Brain microvascular endothelial cell (primary cell): ENCODE results near the gene PIMREG.

ENCODE experiments used
- DNase-seq: peaks from one replicate; pipeline ENCODE4 v3.0.0-alpha.2; 2020
- H3K27ac ChIP-seq: fragments of 250-450 bp; sonication (Bioruptor Pico); 2 replicates; pipeline ENCODE4 v1.5.1; 2020; ENCODE audit warnings: mild to moderate bottlenecking, moderate library complexity
- H3K27me3 ChIP-seq: fragments of 250-450 bp; sonication (Bioruptor Pico); replicated peaks from 2 replicates; pipeline ENCODE4 v1.5.1; 2020; ENCODE audit warnings: mild to moderate bottlenecking
- H3K36me3 ChIP-seq: fragments of 250-450 bp; sonication (Bioruptor Pico); replicated peaks from 2 replicates; pipeline ENCODE4 v1.5.1; 2020; ENCODE audit warnings: mild to moderate bottlenecking
- H3K4me3 ChIP-seq: 2 replicates; pipeline ENCODE4 v1.5.1; 2011; ENCODE audit warnings: low read depth, mild to moderate bottlenecking, control low read depth, low read length, moderate library complexity
- CTCF ChIP-seq: IDR thresholded peaks from 2 replicates; pipeline ENCODE4 v1.5.1; 2011; ENCODE audit warnings: low read depth, mild to moderate bottlenecking, moderate library complexity, low read length, control low read depth, inconsistent platforms; ENCODE audit errors: missing control alignments
- in situ Hi-C: cut with HindIII; loops from 2 replicates; pipeline ENCODE4 v1.10.0; 2017; ENCODE audit warnings: low sequenced_read_pairs, low pct_ligation_motif_present

Gene PIMREG

GRCh38 chr17:6464446-6465041 is 20.3 kb downstream of the PIMREG start:
- DNase-seq: no peak
- Histone ChIP-seq H3K27ac (no peak overlapping the region), H3K36me3 (no peaks in the 10 kb centered on the region), H3K27me3 (no peaks in the 10 kb centered on the region), H3K4me3 (no peak overlapping the region)
- no peak for TF ChIP-seq CTCF
- in situ Hi-C loops: no loop called here

DNA sequence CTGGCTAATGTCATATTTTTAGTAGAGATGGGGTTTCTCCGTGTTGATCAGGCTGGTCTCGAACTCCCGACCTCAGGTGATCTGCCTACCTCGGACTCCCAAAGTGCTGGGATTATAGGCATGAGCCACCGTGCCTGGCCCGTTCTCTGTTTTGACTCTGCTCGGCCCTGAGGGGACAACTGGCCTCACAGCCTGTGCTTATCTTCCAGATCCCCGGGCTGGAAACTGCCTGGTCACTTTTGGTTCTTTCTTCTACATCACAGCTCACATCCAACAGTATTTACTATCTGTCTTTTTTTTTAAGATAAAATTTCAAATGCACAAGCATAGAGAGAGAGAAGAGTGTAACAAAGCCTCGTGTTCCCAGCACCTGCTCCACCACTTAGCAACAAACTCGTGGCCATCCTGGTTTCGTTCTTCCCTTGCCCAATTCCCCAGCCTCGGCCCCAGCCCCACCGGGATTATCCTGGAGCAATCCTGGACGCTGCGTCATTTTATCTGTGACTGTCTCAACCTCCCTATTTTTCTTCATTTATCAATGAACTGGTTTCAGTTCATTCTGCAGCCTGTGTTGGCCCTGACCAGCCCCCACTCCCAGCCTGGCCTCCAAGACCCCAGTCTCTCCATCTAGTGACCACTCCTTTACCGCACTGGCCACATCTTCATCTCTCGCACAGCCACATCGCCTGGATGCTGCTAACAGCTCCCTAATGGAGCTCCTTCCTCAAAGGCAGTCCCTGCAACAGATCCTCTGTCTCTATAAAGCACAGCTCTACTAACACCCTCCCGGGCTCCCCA is 21.1 kb downstream of the PIMREG start:
- Histone ChIP-seq H3K4me3 (no peak overlapping the region), H3K27me3 (no peaks in the 10 kb centered on the region), H3K36me3 (no peaks in the 10 kb centered on the region), H3K27ac (no peak overlapping the region)
- DNase-seq: no peak
- in situ Hi-C loops: no loop called here
- no peak for TF ChIP-seq CTCF

DNA sequence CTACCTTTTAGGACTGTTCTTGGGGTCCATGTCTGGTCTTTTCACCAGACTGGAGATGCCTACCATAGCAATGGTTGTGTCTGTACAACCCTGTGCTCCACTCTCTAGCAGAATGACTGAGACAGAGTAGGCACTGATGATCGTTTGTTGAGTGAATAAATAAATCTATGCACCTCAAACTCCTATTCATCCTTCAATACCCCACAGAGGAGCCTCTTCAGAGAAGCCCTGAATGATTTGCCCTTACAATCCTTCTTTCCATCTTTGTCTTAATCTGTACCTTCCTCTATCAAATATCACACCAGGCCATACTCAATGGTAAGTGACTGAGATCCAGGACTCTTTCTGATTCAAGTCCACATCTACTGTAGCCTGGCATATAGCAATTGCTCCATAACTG is 23.3 kb downstream of the PIMREG start:
- H3K27ac ChIP-seq: no peak overlapping the region
- TF ChIP-seq CTCF: no peak
- in situ Hi-C loops: no loop called here
- no peak overlapping the region for H3K4me3 ChIP-seq
- H3K27me3 ChIP-seq: no peaks in the 10 kb centered on the region
- DNase-seq: no peak
- no peaks in the 10 kb centered on the region for H3K36me3 ChIP-seq

- H3K27me3 ChIP-seq: no peaks in the 10 kb centered on the region
- H3K27ac ChIP-seq: no peak overlapping the region
- DNase-seq: no peak
Measured at GRCh38 chr17:6468051-6468790, 24.0 kb downstream of the PIMREG start.

GRCh38 chr17:6470146-6470718 is 26.0 kb downstream of the PIMREG start:
- no peak for TF ChIP-seq CTCF
- Histone ChIP-seq H3K4me3 (no peak overlapping the region), H3K27ac (no peak overlapping the region), H3K36me3 (no peaks in the 10 kb centered on the region), H3K27me3 (no peaks in the 10 kb centered on the region)
- no peak for DNase-seq
- in situ Hi-C loops: no loop called here

More at GRCh38 chr17:6468051-6468790, 24.0 kb downstream of the PIMREG start:
- no peak overlapping the region for H3K4me3 ChIP-seq
- no peak for TF ChIP-seq CTCF
- in situ Hi-C loops: no loop called here
- no peaks in the 10 kb centered on the region for H3K36me3 ChIP-seq
